Endothelial cell (in vitro differentiated cells): ENCODE results near the gene SOX6. TPM values are rescaled to one million over a fixed set of nuclear protein-coding genes. Genes with fewer than 3 reads are reported as not detected.

ENCODE experiments used
- DNase-seq: peaks from one replicate; pipeline ENCODE4 v3.0.0; 2021; ENCODE audit warnings: low spot score
- H3K27ac Mint-ChIP-seq: one replicate; pipeline ENCODE4 v1.8.0; 2021; ENCODE audit warnings: mixed read lengths, inconsistent platforms; ENCODE audit not compliant: unreplicated experiment
- H3K27me3 Mint-ChIP-seq: one replicate; pipeline ENCODE4 v1.8.0; 2021; ENCODE audit warnings: mild to moderate bottlenecking, moderate library complexity, mixed read lengths, inconsistent platforms; ENCODE audit not compliant: unreplicated experiment
- H3K36me3 Mint-ChIP-seq: one replicate; pipeline ENCODE4 v1.8.0; 2021; ENCODE audit warnings: mild to moderate bottlenecking, low read depth, mixed read lengths, inconsistent platforms; ENCODE audit not compliant: unreplicated experiment
- H3K4me1 Mint-ChIP-seq: one replicate; pipeline ENCODE4 v1.8.0; 2021; ENCODE audit warnings: mild to moderate bottlenecking, mixed read lengths, inconsistent platforms; ENCODE audit not compliant: unreplicated experiment
- H3K4me3 Mint-ChIP-seq: one replicate; pipeline ENCODE4 v1.8.0; 2021; ENCODE audit warnings: mild to moderate bottlenecking, mixed read lengths, inconsistent platforms; ENCODE audit not compliant: unreplicated experiment
- H3K9me3 Mint-ChIP-seq: one replicate; pipeline ENCODE4 v1.8.0; 2021; ENCODE audit warnings: mixed read lengths, inconsistent platforms; ENCODE audit not compliant: unreplicated experiment
- total RNA-seq: library from RNA; stranded (reverse); fragmentation: NEBNext Ultra II Directional; extraction: Animal tissue kit (Norgen Biotek cat#: 25700); gene quantifications from one replicate; pipeline ENCODE4 v1.2.1, GENCODE V29; 2021; ENCODE audit not compliant: unreplicated experiment
- TF ChIP-seq, protein P1 (sequence below): fragments of 200-600 bp; sonication (generic); IDR thresholded peaks from one replicate; pipeline ENCODE4 v1.5.0; 2021; ENCODE audit warnings: antibody characterized with exemption; ENCODE audit not compliant: unreplicated experiment

The SOX6 gene
- total RNA-seq, 1 donor from 2014 or later: 21.0 TPM

- TF ChIP-seq, protein P1, sequence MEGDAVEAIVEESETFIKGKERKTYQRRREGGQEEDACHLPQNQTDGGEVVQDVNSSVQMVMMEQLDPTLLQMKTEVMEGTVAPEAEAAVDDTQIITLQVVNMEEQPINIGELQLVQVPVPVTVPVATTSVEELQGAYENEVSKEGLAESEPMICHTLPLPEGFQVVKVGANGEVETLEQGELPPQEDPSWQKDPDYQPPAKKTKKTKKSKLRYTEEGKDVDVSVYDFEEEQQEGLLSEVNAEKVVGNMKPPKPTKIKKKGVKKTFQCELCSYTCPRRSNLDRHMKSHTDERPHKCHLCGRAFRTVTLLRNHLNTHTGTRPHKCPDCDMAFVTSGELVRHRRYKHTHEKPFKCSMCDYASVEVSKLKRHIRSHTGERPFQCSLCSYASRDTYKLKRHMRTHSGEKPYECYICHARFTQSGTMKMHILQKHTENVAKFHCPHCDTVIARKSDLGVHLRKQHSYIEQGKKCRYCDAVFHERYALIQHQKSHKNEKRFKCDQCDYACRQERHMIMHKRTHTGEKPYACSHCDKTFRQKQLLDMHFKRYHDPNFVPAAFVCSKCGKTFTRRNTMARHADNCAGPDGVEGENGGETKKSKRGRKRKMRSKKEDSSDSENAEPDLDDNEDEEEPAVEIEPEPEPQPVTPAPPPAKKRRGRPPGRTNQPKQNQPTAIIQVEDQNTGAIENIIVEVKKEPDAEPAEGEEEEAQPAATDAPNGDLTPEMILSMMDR: no peak
- H3K9me3 Mint-ChIP-seq: no peaks in the 10 kb centered on the region
- no peak for DNase-seq
- H3K36me3 Mint-ChIP-seq: no peaks in the 10 kb centered on the region
- no peak overlapping the region for H3K27ac Mint-ChIP-seq
- no peak overlapping the region for H3K4me3 Mint-ChIP-seq
- peaks cover 10% of the 10 kb centered on the region for H3K4me1 Mint-ChIP-seq
- H3K27me3 Mint-ChIP-seq: no peaks in the 10 kb centered on the region
These were observed 132.8 kb downstream of the SOX6 start for GRCh38 chr11:16223558-16223957.

- no peaks in the 10 kb centered on the region for H3K36me3 Mint-ChIP-seq
- no peaks in the 10 kb centered on the region for H3K9me3 Mint-ChIP-seq
- no peak overlapping the region for H3K4me3 Mint-ChIP-seq
- DNase-seq: no peak
- H3K27ac Mint-ChIP-seq: no peak overlapping the region
- TF ChIP-seq, protein P1: no peak
- H3K4me1 Mint-ChIP-seq: no peaks in the 10 kb centered on the region
- H3K27me3 Mint-ChIP-seq: no peaks in the 10 kb centered on the region
These were observed 138.7 kb downstream of the SOX6 start for GRCh38 chr11:16217631-16218030.

DNA sequence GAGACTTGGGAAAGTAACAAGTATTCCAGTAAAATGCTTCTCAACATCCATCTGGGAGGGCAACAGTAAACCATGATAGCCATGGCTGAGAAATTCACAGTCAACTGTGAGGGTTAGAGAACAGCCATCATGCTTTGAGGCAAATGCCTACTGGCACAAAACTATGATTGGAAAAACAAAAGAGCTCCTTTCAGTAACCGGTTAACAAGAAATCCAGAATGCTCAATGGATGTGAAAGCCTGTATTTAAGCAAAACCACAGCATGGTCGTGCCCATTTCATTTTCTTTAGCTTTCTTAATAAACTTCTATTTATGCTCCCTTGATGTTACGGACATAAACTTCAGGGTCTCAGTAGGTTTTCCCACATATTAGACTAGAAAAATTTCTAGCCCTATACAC is 139.5 kb downstream of the SOX6 start:
- TF ChIP-seq, protein P1: no peak
- Mint-ChIP-seq H3K27me3 (no peaks in the 10 kb centered on the region), H3K36me3 (no peaks in the 10 kb centered on the region), H3K27ac (no peak overlapping the region), H3K4me3 (no peak overlapping the region), H3K4me1 (no peaks in the 10 kb centered on the region), H3K9me3 (no peaks in the 10 kb centered on the region)
- no peak for DNase-seq

- no peaks in the 10 kb centered on the region for H3K36me3 Mint-ChIP-seq
- TF ChIP-seq, protein P1: no peak
- H3K4me1 Mint-ChIP-seq: peaks cover 5% of the 10 kb centered on the region
- no peaks in the 10 kb centered on the region for H3K27me3 Mint-ChIP-seq
- no peak overlapping the region for H3K4me3 Mint-ChIP-seq
- H3K9me3 Mint-ChIP-seq: no peaks in the 10 kb centered on the region
- H3K27ac Mint-ChIP-seq: no peak overlapping the region
- DNase-seq: no peak
These were observed 141.0 kb downstream of the SOX6 start for GRCh38 chr11:16215352-16215751.

DNA sequence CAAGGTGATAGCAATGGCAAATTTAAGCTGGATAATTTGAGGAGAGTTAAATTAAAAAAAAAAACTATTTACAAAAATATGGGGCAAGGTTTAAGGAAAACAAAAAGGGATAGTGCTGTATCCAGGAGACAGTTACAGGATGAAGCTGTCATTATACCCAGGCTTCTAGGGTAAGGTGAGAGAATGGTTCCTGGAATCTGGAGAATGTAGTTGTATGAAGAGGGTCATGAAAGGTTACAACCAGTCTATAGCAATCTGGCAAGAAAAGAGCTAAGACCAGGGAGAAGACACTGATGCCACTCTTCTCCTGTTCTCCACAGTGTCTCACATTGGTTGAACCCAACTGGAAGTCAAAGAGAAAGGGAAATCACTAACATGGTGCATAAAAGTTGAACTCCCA is 144.9 kb downstream of the SOX6 start:
- Mint-ChIP-seq H3K27me3 (no peaks in the 10 kb centered on the region), H3K4me1 (peaks cover 5% of the 10 kb centered on the region), H3K36me3 (no peaks in the 10 kb centered on the region), H3K9me3 (no peaks in the 10 kb centered on the region), H3K27ac (no peak overlapping the region), H3K4me3 (no peak overlapping the region)
- TF ChIP-seq, protein P1: no peak
- no peak for DNase-seq
